A673 (cell line): Measurements from ENCODE around the gene GADL1.

Experiments used
- CTCF ChIP-seq: fragments of 300-800, 200-600 bp; sonication (generic); conservative IDR thresholded peaks from 2 replicates; pipeline ENCODE4 v1.5.1; 2017; ENCODE audit warnings: low read depth, mild to moderate bottlenecking, antibody characterized with exemption, low read length, moderate library complexity, mixed read lengths
- EZH2 ChIP-seq: fragments of 200-600 bp; sonication (generic); IDR thresholded peaks from 2 replicates; pipeline ENCODE4 v1.6.1; 2017; ENCODE audit warnings: borderline replicate concordance, low read depth, mild to moderate bottlenecking, mixed read lengths, antibody characterized with exemption, low read length; ENCODE audit not compliant: poor library complexity, severe bottlenecking

DNA sequence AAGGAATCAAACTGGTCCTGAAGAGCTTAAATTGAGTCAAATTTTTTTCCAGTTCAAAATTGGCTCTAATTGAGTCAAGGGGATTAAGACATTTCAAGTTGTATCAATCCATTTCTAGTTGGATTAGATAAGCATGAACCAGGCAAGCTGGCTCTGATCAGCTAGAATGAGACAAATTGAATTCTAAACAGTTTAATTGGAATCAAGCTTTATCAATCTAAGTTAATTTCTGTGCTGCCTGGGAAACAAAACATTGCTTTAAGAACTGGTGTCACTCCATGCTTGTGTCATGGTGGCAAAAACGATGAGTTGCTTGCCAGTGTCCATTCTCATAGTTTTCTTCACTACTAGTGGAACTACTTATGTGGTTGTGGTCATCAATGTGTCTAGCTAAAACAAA is 171.2 kb downstream of the GADL1 start:
- TF ChIP-seq CTCF (no peak), EZH2 (no peak)
